GM06990 (cell line): ENCODE data around the gene FZR1.

Experiments used
- DNase-seq: peaks from one replicate; pipeline ENCODE4 v3.0.0-alpha.2; 2011; ENCODE audit not compliant: insufficient read length; ENCODE audit errors: extremely low read depth
- H3K27me3 ChIP-seq: replicated peaks from 2 replicates; pipeline ENCODE4 v1.6.0; 2011; ENCODE audit warnings: low read length; ENCODE audit not compliant: control insufficient read depth, insufficient read depth
- H3K36me3 ChIP-seq: 2 replicates; pipeline ENCODE4 v1.5.1; 2011; ENCODE audit warnings: low read length; ENCODE audit not compliant: control insufficient read depth, insufficient read depth
- H3K4me3 ChIP-seq: replicated peaks from 2 replicates; pipeline ENCODE4 v1.5.1; 2011; ENCODE audit warnings: low read depth, mild to moderate bottlenecking, control low read depth, low read length
- CTCF ChIP-seq: IDR thresholded peaks from 2 replicates; pipeline ENCODE4 v1.5.1; 2011; ENCODE audit warnings: low read length, control low read depth, mild to moderate bottlenecking, inconsistent platforms; ENCODE audit not compliant: insufficient read depth, poor library complexity, severe bottlenecking

Gene FZR1

DNA sequence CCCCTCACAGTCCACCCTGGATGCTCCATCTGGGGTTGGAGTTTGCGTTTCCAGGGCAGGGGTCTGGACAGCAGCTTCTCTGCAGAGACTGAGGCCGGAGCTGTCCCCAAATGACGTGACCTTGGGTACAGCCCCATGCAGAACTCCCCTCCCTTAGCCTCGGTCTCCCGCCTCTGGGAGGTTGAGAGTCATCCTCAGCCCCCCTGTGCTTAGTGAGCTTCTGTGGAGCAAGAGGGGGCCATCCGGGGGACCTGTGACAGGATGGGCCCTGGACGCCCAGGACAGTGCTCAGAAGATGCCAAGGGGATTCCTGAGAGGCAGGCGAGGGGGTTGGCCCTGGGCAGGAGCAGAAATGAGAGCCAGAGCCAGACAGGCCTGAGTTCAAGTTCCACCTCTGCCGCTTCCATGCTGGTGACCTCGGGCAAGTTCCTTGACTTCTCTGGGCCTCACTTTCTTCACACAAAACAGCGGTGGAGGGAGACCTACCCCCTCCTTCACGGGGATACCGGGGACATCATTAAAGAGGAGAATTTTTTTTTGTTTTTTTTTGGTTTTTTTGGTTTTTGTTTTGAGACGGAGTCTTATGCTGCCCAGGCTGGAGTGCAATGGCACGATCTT, 46.0 kb upstream of the FZR1 start:
- no peak overlapping the region for H3K4me3 ChIP-seq
- no peak for TF ChIP-seq CTCF
- no peaks in the 10 kb centered on the region for H3K27me3 ChIP-seq
- H3K36me3 ChIP-seq: peaks cover 5% of the 10 kb centered on the region; the same call in 1 of the 2 replicates
- DNase-seq: no peak

DNA sequence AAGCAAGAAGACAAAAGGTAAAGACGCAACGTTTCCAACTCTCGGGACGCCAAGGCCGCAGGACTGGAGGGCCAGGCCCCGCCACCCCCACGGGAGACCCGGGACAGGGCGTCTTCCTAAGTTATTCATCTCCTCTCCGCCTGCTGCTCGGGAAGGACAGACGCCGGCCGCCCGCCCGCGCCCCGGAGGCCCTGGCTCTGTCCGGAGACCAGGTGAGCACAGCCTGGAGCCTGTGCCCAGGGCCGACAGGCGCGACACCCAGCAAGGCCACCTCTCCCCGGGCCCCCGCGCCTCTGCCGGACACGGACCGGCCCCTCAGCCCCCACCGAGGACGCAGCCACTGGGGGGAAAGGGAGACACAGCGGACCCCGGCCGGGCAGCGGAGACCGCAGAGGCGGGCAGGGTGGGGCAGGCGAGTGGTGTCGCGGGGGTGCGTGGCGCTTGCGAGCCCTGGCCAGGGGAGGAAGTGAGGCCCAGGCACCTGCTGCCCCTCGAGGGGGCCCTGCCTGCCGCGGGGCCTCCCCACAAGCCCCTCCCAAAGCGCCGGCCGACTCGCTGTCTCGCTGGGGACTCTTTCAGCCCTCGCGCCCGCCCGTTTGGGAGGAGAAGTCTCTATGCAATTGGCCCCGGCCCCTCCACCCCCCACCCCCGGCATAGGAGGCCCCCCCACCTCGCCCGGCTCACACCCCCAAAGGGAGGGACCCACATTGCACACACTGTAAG, 43.0 kb upstream of the FZR1 start:
- no peak for DNase-seq
- TF ChIP-seq CTCF: no peak
- Histone ChIP-seq H3K36me3 (peaks cover 2% of the 10 kb centered on the region; the same call in 1 of the 2 replicates), H3K27me3 (no peaks in the 10 kb centered on the region), H3K4me3 (no peak overlapping the region)

GRCh38 chr19:3463714-3464586, 42.2 kb upstream of the FZR1 start:
- Histone ChIP-seq H3K27me3 (no peaks in the 10 kb centered on the region), H3K4me3 (no peak overlapping the region), H3K36me3 (peaks cover 2% of the 10 kb centered on the region; the same call in 1 of the 2 replicates)
- TF ChIP-seq CTCF: no peak
- DNase-seq: no peak

DNA sequence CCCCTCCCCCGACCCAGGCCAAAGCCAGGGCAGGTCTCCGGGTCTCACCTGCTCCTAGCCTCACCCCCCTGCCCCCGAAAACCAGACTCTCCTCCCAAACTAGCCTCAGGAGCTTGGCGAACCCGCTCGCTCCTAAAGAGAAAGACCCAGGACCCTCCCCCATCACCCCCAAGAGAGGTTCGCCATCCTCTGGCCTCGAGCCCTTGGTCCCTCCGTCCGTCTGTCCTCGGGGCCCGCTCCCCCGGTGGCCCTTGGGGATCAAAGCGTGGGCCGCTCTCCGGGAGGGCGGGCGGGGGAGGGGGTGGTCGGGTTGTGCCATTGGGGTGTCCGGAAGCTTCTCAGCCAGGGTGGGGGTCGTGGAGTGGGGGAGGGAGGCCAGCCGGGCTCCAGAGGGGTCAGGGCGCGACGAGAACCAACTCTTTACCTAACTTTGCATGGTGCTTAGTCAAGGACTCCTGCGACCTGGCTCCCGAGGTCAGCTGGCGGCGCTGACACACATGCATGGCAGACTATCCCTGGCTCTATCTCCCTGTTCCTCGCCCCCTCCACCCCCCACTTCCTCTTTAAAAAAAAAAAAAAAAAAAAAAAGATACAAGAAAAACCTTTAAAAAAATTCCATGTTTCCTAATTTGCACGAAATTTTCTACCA, 41.4 kb upstream of the FZR1 start:
- H3K27me3 ChIP-seq: no peaks in the 10 kb centered on the region
- no peak for TF ChIP-seq CTCF
- H3K4me3 ChIP-seq: no peak overlapping the region
- DNase-seq: no peak
- peaks cover 2% of the 10 kb centered on the region; the same call in 1 of the 2 replicates for H3K36me3 ChIP-seq

GRCh38 chr19:3465552-3465951, 40.6 kb upstream of the FZR1 start:
- peaks cover 2% of the 10 kb centered on the region; the same call in 1 of the 2 replicates for H3K36me3 ChIP-seq
- H3K4me3 ChIP-seq: no peak overlapping the region
- DNase-seq: no peak
- H3K27me3 ChIP-seq: no peaks in the 10 kb centered on the region
- TF ChIP-seq CTCF: no peak
